EH (cell line): ENCODE measurements around the gene SEMA4B.

ENCODE experiments used
- DNase-seq: peaks from one replicate; pipeline ENCODE4 v3.0.0-alpha.2; 2015; ENCODE audit warnings: low read depth

The SEMA4B gene

GRCh38 chr15:90225504-90226234 is 24.5 kb downstream of the SEMA4B start:
- no peak for DNase-seq

GRCh38 chr15:90227336-90227735 is 26.2 kb downstream of the SEMA4B start:
- DNase-seq: no peak

DNA sequence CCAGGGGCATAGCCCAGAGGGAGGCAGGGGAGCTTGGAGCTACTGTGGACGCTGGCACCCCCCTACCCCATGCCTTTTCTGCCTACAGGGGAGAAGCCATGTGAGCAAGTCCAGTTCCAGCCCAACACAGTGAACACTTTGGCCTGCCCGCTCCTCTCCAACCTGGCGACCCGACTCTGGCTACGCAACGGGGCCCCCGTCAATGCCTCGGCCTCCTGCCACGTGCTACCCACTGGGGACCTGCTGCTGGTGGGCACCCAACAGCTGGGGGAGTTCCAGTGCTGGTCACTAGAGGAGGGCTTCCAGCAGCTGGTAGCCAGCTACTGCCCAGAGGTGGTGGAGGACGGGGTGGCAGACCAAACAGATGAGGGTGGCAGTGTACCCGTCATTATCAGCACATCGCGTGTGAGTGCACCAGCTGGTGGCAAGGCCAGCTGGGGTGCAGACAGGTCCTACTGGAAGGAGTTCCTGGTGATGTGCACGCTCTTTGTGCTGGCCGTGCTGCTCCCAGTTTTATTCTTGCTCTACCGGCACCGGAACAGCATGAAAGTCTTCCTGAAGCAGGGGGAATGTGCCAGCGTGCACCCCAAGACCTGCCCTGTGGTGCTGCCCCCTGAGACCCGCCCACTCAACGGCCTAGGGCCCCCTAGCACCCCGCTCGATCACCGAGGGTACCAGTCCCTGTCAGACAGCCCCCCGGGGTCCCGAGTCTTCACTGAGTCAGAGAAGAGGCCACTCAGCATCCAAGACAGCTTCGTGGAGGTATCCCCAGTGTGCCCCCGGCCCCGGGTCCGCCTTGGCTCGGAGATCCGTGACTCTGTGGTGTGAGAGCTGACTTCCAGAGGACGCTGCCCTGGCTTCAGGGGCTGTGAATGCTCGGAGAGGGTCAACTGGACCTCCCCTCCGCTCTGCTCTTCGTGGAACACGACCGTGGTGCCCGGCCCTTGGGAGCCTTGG is 27.0 kb downstream of the SEMA4B start:
- no peak for DNase-seq

GRCh38 chr15:90228960-90229359 is 27.8 kb downstream of the SEMA4B start:
- DNase-seq: no peak

DNA sequence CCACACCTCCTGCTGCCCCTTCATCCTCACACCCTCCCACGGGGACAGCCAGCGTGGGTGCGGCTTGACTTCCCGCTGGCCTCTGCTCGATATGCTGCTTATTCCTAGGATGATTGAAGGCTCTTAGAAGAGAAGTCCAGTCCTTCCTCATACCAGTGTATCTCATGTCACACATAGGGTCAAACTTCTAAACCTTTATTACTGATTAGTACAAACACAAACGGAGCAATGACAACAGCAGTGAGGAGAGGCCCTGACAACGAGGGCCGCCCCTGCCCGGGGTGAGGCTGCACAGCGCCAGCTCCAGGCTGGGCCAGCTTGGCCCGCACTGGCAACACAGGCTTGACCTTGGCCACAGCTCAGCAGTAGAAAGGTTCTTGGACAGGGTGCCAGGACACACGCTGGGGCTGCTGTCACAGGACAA is 29.0 kb downstream of the SEMA4B start:
- DNase-seq: no peak

GRCh38 chr15:90230610-90231009 is 29.5 kb downstream of the SEMA4B start:
- DNase-seq: no peak

- DNase-seq: no peak
Measured at GRCh38 chr15:90231028-90232017, 30.2 kb downstream of the SEMA4B start.

- no peak for DNase-seq
Measured at GRCh38 chr15:90232196-90232595, 31.1 kb downstream of the SEMA4B start.

DNA sequence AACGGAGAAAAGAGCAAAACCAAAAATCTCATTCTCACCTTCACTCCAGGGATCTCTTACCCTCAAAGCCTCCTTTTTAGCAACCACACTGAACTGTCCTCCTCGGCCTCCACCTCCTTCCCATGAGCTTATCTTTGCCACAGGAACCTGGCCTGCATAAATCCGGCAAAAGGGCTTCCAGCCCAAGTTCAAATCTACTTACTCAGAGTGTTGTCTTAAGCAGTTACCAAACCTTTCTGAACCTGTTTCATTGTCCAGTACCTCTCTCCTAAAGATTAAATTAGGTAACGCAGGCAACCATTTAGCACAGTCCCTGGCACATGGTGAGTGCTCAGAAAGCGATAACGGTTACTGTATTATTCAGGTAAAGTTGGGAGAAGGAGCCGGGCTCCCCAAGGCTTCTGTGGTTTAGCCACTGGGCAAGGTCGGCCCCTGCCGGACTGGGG is 31.8 kb downstream of the SEMA4B start:
- DNase-seq: no peak

- peak; percentile 97 for DNase-seq
Measured at GRCh38 chr15:90233387-90234095, 32.4 kb downstream of the SEMA4B start, which contains the start of gene CIB1. Gene CIB1, minus strand, starts transcription at chr15:90233941. Its CDS starts 56 bp downstream, at chr15:90233885.

GRCh38 chr15:90234096-90234988 is 33.2 kb downstream of the SEMA4B start, which contains the start of gene GDPGP1:
Gene GDPGP1, plus strand, starts transcription at chr15:90234209. Its CDS starts 6,700 bp downstream, at chr15:90240909.
- peak; percentile 15 for DNase-seq

GRCh38 chr15:90239371-90239770 is 38.2 kb downstream of the SEMA4B start:
- no peak for DNase-seq

DNA sequence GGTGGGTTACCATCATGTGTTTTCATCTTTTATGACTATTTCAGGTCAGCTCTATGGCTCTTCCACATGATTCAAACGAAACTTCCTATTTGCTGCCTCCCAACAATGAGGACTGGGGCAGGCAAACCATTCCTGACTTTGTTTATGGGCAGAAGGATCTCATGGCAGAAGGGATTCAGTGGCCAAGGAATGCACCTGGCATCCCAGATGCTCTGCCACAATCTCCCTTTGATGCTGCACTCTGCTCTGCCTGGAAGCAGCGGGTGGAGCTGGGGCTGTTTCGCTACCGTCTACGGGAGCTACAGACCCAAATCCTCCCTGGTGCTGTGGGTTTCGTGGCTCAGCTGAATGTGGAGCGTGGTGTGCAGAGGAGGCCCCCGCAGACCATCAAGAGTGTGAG is 39.7 kb downstream of the SEMA4B start:
- DNase-seq: no peak

- no peak for DNase-seq
Measured at GRCh38 chr15:90241343-90242192, 40.4 kb downstream of the SEMA4B start.

- no peak for DNase-seq
Measured at GRCh38 chr15:90243943-90244639, 43.0 kb downstream of the SEMA4B start.

DNA sequence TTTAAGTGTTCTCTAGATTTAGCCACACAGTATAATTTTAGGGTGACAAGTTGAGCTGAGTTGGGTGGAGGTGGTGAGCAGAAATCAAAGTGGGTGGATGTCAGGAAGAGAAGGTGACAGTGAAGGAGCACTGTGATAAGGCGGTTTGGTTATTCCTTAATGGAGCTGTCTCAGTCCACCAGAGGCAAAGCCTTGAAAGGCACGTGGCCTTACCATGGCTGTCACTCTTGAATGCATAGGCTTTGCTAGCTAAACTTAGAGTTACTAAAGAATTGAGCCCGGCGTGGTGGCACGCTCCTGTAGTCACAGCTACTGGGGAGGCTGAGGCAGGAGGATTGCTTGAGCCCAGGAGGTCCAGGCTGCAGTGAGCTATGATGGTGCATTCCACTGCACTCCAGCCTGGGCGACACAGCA is 47.7 kb downstream of the SEMA4B start:
- no peak for DNase-seq

- DNase-seq: peak; percentile 90
Measured at GRCh38 chr15:90249203-90249863, 48.2 kb downstream of the SEMA4B start, which contains the start of gene TTLL13. Gene TTLL13, plus strand, starts transcription at chr15:90249556. Its CDS starts 1,075 bp downstream, at chr15:90250631.
